ENCODE results near the gene CCDC12.

The CCDC12 gene

GRCh38 chr3:46883830-46884185 is 92.7 kb downstream of the CCDC12 start:
- Histone ChIP-seq H3K4me1 (ENCODE audit: control insufficient read depth in 5 of 5, insufficient read depth in 5 of 5, low read length in 5 of 5) (peaks cover 2 to 52% (median 36%) of the 10 kb centered on the region in 5 donors), H3K9ac (ENCODE audit: low read length in 5 of 5) (peak overlapping the region in 3 of 5 donors; percentile 43 to 68 (median 68)), H3K4me3 (ENCODE audit: low read depth in 1 of 5, low read length in 5 of 5) (peak overlapping the region; percentile 56 to 71 (median 62)), H3K27me3 (ENCODE audit: control insufficient read depth in 5 of 5, insufficient read depth in 4 of 5, low read length in 5 of 5) (peaks cover 0 to 19% (median 6%) of the 10 kb centered on the region in 5 donors), H3K27ac (ENCODE audit: low read depth, low read length) (no peak overlapping the region), H3K36me3 (ENCODE audit: control insufficient read depth in 5 of 5, insufficient read depth in 5 of 5, low read length in 5 of 5) (no peaks in the 10 kb centered on the region), H3K9me3 (ENCODE audit: control insufficient read depth in 5 of 5, low read length in 5 of 5) (no peaks in the 10 kb centered on the region)

- peaks cover 0 to 19% (median 6%) of the 10 kb centered on the region in 5 donors for H3K27me3 ChIP-seq (ENCODE audit: control insufficient read depth in 5 of 5, insufficient read depth in 4 of 5, low read length in 5 of 5)
- no peak overlapping the region for H3K27ac ChIP-seq (ENCODE audit: low read depth, low read length)
- H3K9me3 ChIP-seq (ENCODE audit: control insufficient read depth in 5 of 5, low read length in 5 of 5), result no peaks in the 10 kb centered on the region
- H3K4me3 ChIP-seq (ENCODE audit: low read depth in 1 of 5, low read length in 5 of 5), result peak overlapping the region; percentile 62 to 76 (median 70)
- no peaks in the 10 kb centered on the region for H3K36me3 ChIP-seq (ENCODE audit: control insufficient read depth in 5 of 5, insufficient read depth in 5 of 5, low read length in 5 of 5)
- peaks cover 2 to 49% (median 35%) of the 10 kb centered on the region in 5 donors for H3K4me1 ChIP-seq (ENCODE audit: control insufficient read depth in 5 of 5, insufficient read depth in 5 of 5, low read length in 5 of 5)
- H3K9ac ChIP-seq (ENCODE audit: low read length in 5 of 5), result peak overlapping the region in 3 of 5 donors; percentile 43 to 68 (median 68)
Observed at GRCh38 chr3:46883054-46883829, 93.3 kb downstream of the CCDC12 start.

DNA sequence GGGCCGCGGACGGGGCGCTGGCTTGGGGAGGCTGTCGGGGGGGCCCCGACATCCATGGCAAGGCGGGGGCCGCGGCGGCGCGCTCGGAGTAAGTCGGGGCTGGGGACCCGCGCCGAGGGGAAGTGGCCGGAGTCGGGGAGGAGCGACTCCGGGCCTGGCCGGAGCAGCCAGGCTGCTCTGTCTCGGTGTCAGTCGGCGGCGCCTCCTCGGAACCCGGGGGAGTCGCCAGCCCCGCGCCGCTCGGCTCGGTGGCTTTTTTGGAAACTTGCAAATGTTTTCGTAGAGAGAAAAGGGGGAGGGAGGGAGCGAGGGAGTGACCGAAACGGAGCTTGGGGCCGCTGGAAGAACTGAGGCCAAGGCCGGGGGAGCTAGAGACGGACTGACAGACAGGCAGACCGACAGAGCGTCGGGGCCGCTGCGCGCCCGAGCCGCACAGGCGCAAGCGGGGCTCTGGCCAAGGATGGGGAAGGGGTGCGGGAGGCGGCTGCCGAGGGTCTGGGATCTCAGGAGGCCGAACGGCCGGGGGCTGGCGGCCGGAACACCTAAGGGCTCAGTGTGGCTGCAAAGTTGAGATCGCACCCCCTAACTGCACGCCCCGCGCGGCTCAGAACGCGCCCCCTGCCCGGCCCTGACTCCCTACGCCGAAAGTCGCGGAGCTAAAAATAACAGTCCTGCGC is 94.0 kb downstream of the CCDC12 start:
- H3K4me3 ChIP-seq (ENCODE audit: low read depth in 1 of 5, low read length in 5 of 5), result peak overlapping the region in 4 of 5 donors; percentile 62 to 76 (median 68)
- H3K9ac ChIP-seq (ENCODE audit: low read length in 5 of 5), result peak overlapping the region in 4 of 5 donors; percentile 8 to 68 (median 54)

GRCh38 chr3:46881596-46882376 is 94.8 kb downstream of the CCDC12 start:
- Histone ChIP-seq H3K9me3 (ENCODE audit: control insufficient read depth in 5 of 5, low read length in 5 of 5) (no peaks in the 10 kb centered on the region), H3K27me3 (ENCODE audit: control insufficient read depth in 5 of 5, insufficient read depth in 4 of 5, low read length in 5 of 5) (peaks cover 0 to 19% (median 6%) of the 10 kb centered on the region in 5 donors), H3K9ac (ENCODE audit: low read length in 5 of 5) (peak overlapping the region in 3 of 5 donors; percentile 33 to 68 (median 51)), H3K36me3 (ENCODE audit: control insufficient read depth in 5 of 5, insufficient read depth in 5 of 5, low read length in 5 of 5) (no peaks in the 10 kb centered on the region), H3K4me1 (ENCODE audit: control insufficient read depth in 5 of 5, insufficient read depth in 5 of 5, low read length in 5 of 5) (peaks cover 2 to 49% (median 35%) of the 10 kb centered on the region in 5 donors), H3K27ac (ENCODE audit: low read depth, low read length) (no peak overlapping the region), H3K4me3 (ENCODE audit: low read depth in 1 of 5, low read length in 5 of 5) (peak overlapping the region in 4 of 5 donors; percentile 62 to 76 (median 68))

More for the DNA sequence above, 94.0 kb downstream of the CCDC12 start:
- no peaks in the 10 kb centered on the region for H3K36me3 ChIP-seq (ENCODE audit: control insufficient read depth in 5 of 5, insufficient read depth in 5 of 5, low read length in 5 of 5)
- no peak overlapping the region for H3K27ac ChIP-seq (ENCODE audit: low read depth, low read length)
- no peaks in the 10 kb centered on the region for H3K9me3 ChIP-seq (ENCODE audit: control insufficient read depth in 5 of 5, low read length in 5 of 5)
- peaks cover 2 to 49% (median 35%) of the 10 kb centered on the region in 5 donors for H3K4me1 ChIP-seq (ENCODE audit: control insufficient read depth in 5 of 5, insufficient read depth in 5 of 5, low read length in 5 of 5)
- H3K27me3 ChIP-seq (ENCODE audit: control insufficient read depth in 5 of 5, insufficient read depth in 4 of 5, low read length in 5 of 5), result peaks cover 0 to 19% (median 6%) of the 10 kb centered on the region in 5 donors

GRCh38 chr3:46880884-46881595 is 95.5 kb downstream of the CCDC12 start:
- no peak overlapping the region for H3K27ac ChIP-seq (ENCODE audit: low read depth, low read length)
- peaks cover 2 to 49% (median 35%) of the 10 kb centered on the region in 5 donors for H3K4me1 ChIP-seq (ENCODE audit: control insufficient read depth in 5 of 5, insufficient read depth in 5 of 5, low read length in 5 of 5)
- H3K4me3 ChIP-seq (ENCODE audit: low read depth in 1 of 5, low read length in 5 of 5), result peak overlapping the region in 4 of 5 donors; percentile 25 to 76 (median 56)
- H3K9me3 ChIP-seq (ENCODE audit: control insufficient read depth in 5 of 5, low read length in 5 of 5), result no peaks in the 10 kb centered on the region
- peak overlapping the region in 2 of 5 donors; percentile 45 to 68 for H3K9ac ChIP-seq (ENCODE audit: low read length in 5 of 5)
- H3K27me3 ChIP-seq (ENCODE audit: control insufficient read depth in 5 of 5, insufficient read depth in 4 of 5, low read length in 5 of 5), result peaks cover 0 to 19% (median 6%) of the 10 kb centered on the region in 5 donors
- no peaks in the 10 kb centered on the region for H3K36me3 ChIP-seq (ENCODE audit: control insufficient read depth in 5 of 5, insufficient read depth in 5 of 5, low read length in 5 of 5)

- no peak overlapping the region for H3K4me3 ChIP-seq (ENCODE audit: low read depth in 1 of 5, low read length in 5 of 5)
- no peak overlapping the region for H3K9ac ChIP-seq (ENCODE audit: low read length in 5 of 5)
- H3K27ac ChIP-seq (ENCODE audit: low read depth, low read length), result no peak overlapping the region
- H3K36me3 ChIP-seq (ENCODE audit: control insufficient read depth in 5 of 5, insufficient read depth in 5 of 5, low read length in 5 of 5), result no peaks in the 10 kb centered on the region
- H3K9me3 ChIP-seq (ENCODE audit: control insufficient read depth in 5 of 5, low read length in 5 of 5), result no peaks in the 10 kb centered on the region
- H3K4me1 ChIP-seq (ENCODE audit: control insufficient read depth in 5 of 5, insufficient read depth in 5 of 5, low read length in 5 of 5), result peaks cover 0 to 39% (median 26%) of the 10 kb centered on the region in 5 donors
- peaks cover 0 to 15% (median 4%) of the 10 kb centered on the region in 5 donors for H3K27me3 ChIP-seq (ENCODE audit: control insufficient read depth in 5 of 5, insufficient read depth in 4 of 5, low read length in 5 of 5)
Observed at GRCh38 chr3:46878781-46879436, 97.6 kb downstream of the CCDC12 start.

GRCh38 chr3:46877406-46878125 is 99.0 kb downstream of the CCDC12 start, which contains the start of gene PTH1R:
TSS of gene PTH1R (plus strand) at chr3:46877721. CDS start at chr3:46883560, 5,839 bp downstream.
- no peaks in the 10 kb centered on the region for H3K36me3 ChIP-seq (ENCODE audit: control insufficient read depth in 5 of 5, insufficient read depth in 5 of 5, low read length in 5 of 5)
- peaks cover 0 to 10% (median 0%) of the 10 kb centered on the region in 5 donors for H3K27me3 ChIP-seq (ENCODE audit: control insufficient read depth in 5 of 5, insufficient read depth in 4 of 5, low read length in 5 of 5)
- H3K4me3 ChIP-seq (ENCODE audit: low read depth in 1 of 5, low read length in 5 of 5), result no peak within 1 kb of the TSS
- H3K9me3 ChIP-seq (ENCODE audit: control insufficient read depth in 5 of 5, low read length in 5 of 5), result no peaks in the 10 kb centered on the region
- no peak within 1 kb of the TSS for H3K27ac ChIP-seq (ENCODE audit: low read depth, low read length)
- peaks cover 0 to 43% (median 31%) of the 10 kb centered on the region in 5 donors for H3K4me1 ChIP-seq (ENCODE audit: control insufficient read depth in 5 of 5, insufficient read depth in 5 of 5, low read length in 5 of 5)
- H3K9ac ChIP-seq (ENCODE audit: low read length in 5 of 5), result no peak within 1 kb of the TSS

DNA sequence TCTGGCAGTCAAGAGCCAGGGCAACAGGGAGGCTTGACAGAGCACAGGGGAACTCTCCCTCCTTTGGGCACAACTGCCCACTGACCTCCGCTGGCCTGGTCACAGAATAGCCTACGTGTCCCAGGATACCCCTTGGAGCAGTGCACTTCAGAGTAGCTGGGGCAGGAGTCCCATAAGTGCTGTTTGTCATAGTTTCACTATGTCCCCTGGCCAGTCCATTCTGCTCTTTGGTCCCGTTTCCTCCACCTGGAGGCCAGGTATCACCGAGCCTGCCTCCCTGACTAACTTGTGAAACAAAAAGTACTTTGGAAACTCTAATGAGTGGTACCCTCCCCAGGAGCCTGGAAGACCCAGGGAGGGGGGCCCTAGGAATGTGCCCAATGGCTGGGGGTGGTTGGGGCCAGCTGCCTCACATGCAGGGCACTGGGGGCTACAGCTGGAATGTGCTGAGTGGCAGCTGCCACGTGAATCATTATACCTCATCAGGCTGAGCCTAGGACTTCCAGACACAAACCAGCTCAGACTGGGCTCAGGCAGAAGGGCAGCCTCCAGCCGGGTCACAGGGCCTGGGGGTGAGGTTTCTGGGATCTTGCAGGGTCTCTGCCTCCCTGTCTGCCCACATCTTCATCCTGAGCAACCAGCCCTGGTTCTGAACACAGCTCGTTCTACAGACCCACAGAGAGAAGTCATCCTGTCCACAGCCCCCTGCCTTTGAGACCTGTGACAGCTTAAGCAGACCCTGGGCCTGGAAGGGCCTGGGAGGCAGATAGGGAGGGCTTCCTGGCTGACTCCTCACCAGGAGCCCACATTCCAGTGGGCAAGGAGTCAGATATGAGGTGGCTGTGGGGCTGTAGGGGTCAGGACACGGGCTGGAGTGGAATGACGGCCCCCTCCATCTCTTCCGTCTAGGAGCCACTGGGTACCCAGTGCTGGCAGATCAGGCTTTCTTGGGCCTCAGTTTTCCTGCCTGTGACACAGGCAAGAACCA is 99.9 kb downstream of the CCDC12 start:
- Histone ChIP-seq H3K4me1 (ENCODE audit: control insufficient read depth in 5 of 5, insufficient read depth in 5 of 5, low read length in 5 of 5) (peaks cover 1 to 38% (median 30%) of the 10 kb centered on the region in 5 donors), H3K9ac (ENCODE audit: low read length in 5 of 5) (no peak overlapping the region), H3K9me3 (ENCODE audit: control insufficient read depth in 5 of 5, low read length in 5 of 5) (no peaks in the 10 kb centered on the region), H3K36me3 (ENCODE audit: control insufficient read depth in 5 of 5, insufficient read depth in 5 of 5, low read length in 5 of 5) (no peaks in the 10 kb centered on the region), H3K4me3 (ENCODE audit: low read depth in 1 of 5, low read length in 5 of 5) (no peak overlapping the region), H3K27me3 (ENCODE audit: control insufficient read depth in 5 of 5, insufficient read depth in 4 of 5, low read length in 5 of 5) (peaks cover 0 to 10% (median 0%) of the 10 kb centered on the region in 5 donors), H3K27ac (ENCODE audit: low read depth, low read length) (no peak overlapping the region)

Measured in subcutaneous abdominal adipose tissue (tissue), 5 donors.